AG08396 (cell line): ENCODE measurements around the gene KEL.
"Not testable (repeated sequence)": the region's sequence is repeated elsewhere in the genome, so short reads cannot be mapped to it uniquely, and the experiment has no call there.

Experiments
- DNase-seq: peaks from one replicate; pipeline ENCODE4 v3.0.0; 2012; ENCODE audit warnings: low spot score, mixed read lengths

KEL gene

GRCh38 chr7:142961973-142962926 lies at the start of gene KEL:
TSS of gene KEL (minus strand) at chr7:142962363. CDS start at chr7:142962206, 157 bp downstream.
- DNase-seq, result peak; percentile 0

- DNase-seq, result peak; percentile 81
Measured at GRCh38 chr7:143008007-143008901, 46.1 kb upstream of the KEL start.

- DNase-seq, result no peak
Measured at GRCh38 chr7:143005632-143006260, 43.6 kb upstream of the KEL start.

GRCh38 chr7:143003393-143004051 lies 41.4 kb upstream of the KEL start:
- peak; percentile 65 for DNase-seq

- DNase-seq, result no peak
Measured at GRCh38 chr7:143002898-143003297, 40.7 kb upstream of the KEL start.

- DNase-seq, result peak; percentile 18
Measured at GRCh38 chr7:143002106-143002505, 39.9 kb upstream of the KEL start.

GRCh38 chr7:143000648-143001047 lies 38.5 kb upstream of the KEL start:
- DNase-seq, result no peak

- DNase-seq, result no peak
Measured at GRCh38 chr7:142999793-143000192, 37.6 kb upstream of the KEL start.

- DNase-seq, result no peak
Measured at GRCh38 chr7:142998966-142999365, 36.8 kb upstream of the KEL start.

GRCh38 chr7:142997456-142997989 lies 35.4 kb upstream of the KEL start:
- no peak for DNase-seq

GRCh38 chr7:142992427-142992826 lies 30.3 kb upstream of the KEL start:
- DNase-seq, result no peak

- DNase-seq, result no peak
Measured at GRCh38 chr7:142984297-142984696, 22.1 kb upstream of the KEL start.

GRCh38 chr7:142983825-142984224 lies 21.7 kb upstream of the KEL start:
- no peak for DNase-seq

GRCh38 chr7:142978402-142978801 lies 16.2 kb upstream of the KEL start:
- DNase-seq, result not testable (repeated sequence)

GRCh38 chr7:142974626-142975025 lies 12.5 kb upstream of the KEL start:
- no peak for DNase-seq

- no peak for DNase-seq
Measured at GRCh38 chr7:142969183-142969582, 7.0 kb upstream of the KEL start.

GRCh38 chr7:142968229-142968628 lies 6.1 kb upstream of the KEL start:
- no peak for DNase-seq

- no peak for DNase-seq
Measured at GRCh38 chr7:142964502-142965246, 2.5 kb upstream of the KEL start.

- no peak for DNase-seq
Measured at GRCh38 chr7:142963993-142964392, 1.8 kb upstream of the KEL start.

- DNase-seq, result no peak
Measured at GRCh38 chr7:142962991-142963390, 828 bp upstream of the KEL start.

GRCh38 chr7:142961595-142961972 lies 579 bp downstream of the KEL start:
- DNase-seq, result peak; percentile 0
